K562 (cell line): Measurements from ENCODE around the gene COX19. TPM values are rescaled to one million over a fixed set of nuclear protein-coding genes. Genes with fewer than 3 reads are reported as not detected.

ENCODE experiments used
- ATAC-seq: fragments of 200-7000 bp; cut with Tn5 transposase; 3 replicates; pipeline ENCODE4 v1.9.1; 2020; ENCODE audit warnings: moderate library complexity
- BruUV-seq: library from RNA; stranded (reverse); fragments of 400-500 nt; replicated peaks from 2 replicates; lab custom pipeline; 2021; lab: Mats Ljungman, UMichigan
- CTCF ChIA-PET: fragments of 300-600 bp; formaldehyde crosslinking; extraction: SDS; loops from one replicate; lab custom pipeline; 2021; ENCODE audit warnings: low intra/inter-chr PET ratio; lab: Yijun Ruan, JAX
- POLR2A ChIA-PET: fragments of 300-600, 350-650 bp; sonication (Branson Sonifier 250); formaldehyde crosslinking; extraction: SDS; loops from one replicate; lab custom pipeline; 2021; ENCODE audit warnings: antibody characterized with exemption, inconsistent platforms; lab: Yijun Ruan, JAX
- DNase-seq, 4 experiments: peaks; one replicate each; pipeline versions ENCODE4 v3.0.0 to v3.0.0-alpha.2; 2011 to 2018; ENCODE audit warnings: low spot score in 3 of 4, mixed read lengths in 3 of 4; ENCODE audit errors: extremely low read depth in 1 of 4
- FAIRE-seq: peaks from 2 replicates; lab custom pipeline; 2011; peaks lifted over from hg19 to GRCh38; lab: Jason Lieb, UNC
- H2AFZ ChIP-seq: 2 replicates; pipeline ENCODE4 v1.6.0; 2011; ENCODE audit warnings: low read depth, low read length, control low read depth, inconsistent platforms
- H3K27ac ChIP-seq: fragments of 200-600 bp; 3 replicates; pipeline ENCODE4 v1.8.0; 2011; ENCODE audit warnings: low read depth, mild to moderate bottlenecking, control low read depth, inconsistent platforms, low read length, moderate library complexity, mixed read lengths; ENCODE audit errors: extremely low read depth
- H3K27me3 ChIP-seq, 2 experiments: fragments of 300-600 bp in 1 of 2; 2 replicates in 1 of 2; 3 replicates in 1 of 2; pipeline versions ENCODE4 v1.6.0 to v1.8.0; 2011; ENCODE audit warnings: inconsistent platforms in 2 of 2, low read length in 2 of 2, mild to moderate bottlenecking in 1 of 2, mixed read lengths in 1 of 2, moderate library complexity in 1 of 2; ENCODE audit not compliant: control insufficient read depth in 2 of 2, insufficient read depth in 2 of 2
- H3K36me3 ChIP-seq: fragments of 300-600 bp; 3 replicates; pipeline ENCODE4 v1.8.0; 2011; ENCODE audit warnings: mild to moderate bottlenecking, low read length, inconsistent platforms; ENCODE audit not compliant: control insufficient read depth, insufficient read depth
- H3K4me1 ChIP-seq, 2 experiments: fragments of 200-600 bp in 1 of 2; replicated peaks in 1 of 2; 2 replicates in 1 of 2; 3 replicates in 1 of 2; pipeline versions ENCODE4 v1.5.1 to v1.8.0; 2011; ENCODE audit warnings: inconsistent platforms in 2 of 2, low read length in 2 of 2, mild to moderate bottlenecking in 1 of 2, mixed read lengths in 1 of 2, moderate library complexity in 1 of 2; ENCODE audit not compliant: control insufficient read depth in 2 of 2, insufficient read depth in 2 of 2
- H3K4me2 ChIP-seq: 2 replicates; pipeline ENCODE4 v1.6.1; 2011; ENCODE audit warnings: low read length, control low read depth, inconsistent platforms, mixed read lengths; ENCODE audit not compliant: insufficient read depth
- H3K4me3 ChIP-seq: fragments of 200-600 bp; sonication (generic), shearing (Covaris generic); 2 replicates; pipeline ENCODE4 v1.5.1; 2016; ENCODE audit warnings: control low read depth, inconsistent platforms
- H3K79me2 ChIP-seq: fragments of 200-600 bp; 3 replicates; pipeline ENCODE4 v1.8.0; 2011; ENCODE audit warnings: low read length, inconsistent platforms; ENCODE audit not compliant: control insufficient read depth, insufficient read depth
- H3K9ac ChIP-seq, 2 experiments: 2 replicates each; pipeline versions ENCODE4 v1.6.0 to v1.6.1; 2011; ENCODE audit warnings: low read depth in 2 of 2, low read length in 2 of 2, control low read depth in 1 of 2, inconsistent platforms in 1 of 2, mild to moderate bottlenecking in 1 of 2, mixed read lengths in 1 of 2; ENCODE audit not compliant: insufficient read depth in 1 of 2
- H3K9me1 ChIP-seq: one replicate; pipeline ENCODE4 v1.6.0; 2011; ENCODE audit warnings: inconsistent platforms, mild to moderate bottlenecking, low read length, moderate library complexity; ENCODE audit not compliant: control insufficient read depth, insufficient read depth
- H3K9me3 ChIP-seq: replicated peaks from 2 replicates; pipeline ENCODE4 v1.5.1; 2011; ENCODE audit warnings: low read depth, low read length, inconsistent platforms; ENCODE audit not compliant: control insufficient read depth, insufficient read depth
- H4K20me1 ChIP-seq: replicated peaks from 2 replicates; pipeline ENCODE4 v1.6.1; 2011; ENCODE audit warnings: low read length, inconsistent platforms, mixed read lengths; ENCODE audit not compliant: control insufficient read depth, insufficient read depth
- BRD4 ChIP-seq: fragments of 200-600 bp; sonication (generic); IDR thresholded peaks from 2 replicates; pipeline ENCODE4 v1.6.1; 2017; ENCODE audit warnings: inconsistent platforms
- CCAR2 ChIP-seq: fragments of 200-400 bp; formaldehyde crosslinking; IDR thresholded peaks from 2 replicates; pipeline ENCODE4 v1.6.1; 2017; ENCODE audit warnings: mild to moderate bottlenecking, low read depth, low read length
- FOXA1 ChIP-seq: fragments of 450-650 bp; IDR thresholded peaks from 2 replicates; pipeline ENCODE4 v1.6.1; 2016; ENCODE audit warnings: mild to moderate bottlenecking, borderline replicate concordance
- GTF2A2 ChIP-seq: IDR thresholded peaks from 2 replicates; pipeline ENCODE4 v1.6.1; 2016; ENCODE audit warnings: mild to moderate bottlenecking, missing genetic modification characterization, missing compliant biosample characterization
- KDM4B ChIP-seq, 2 experiments: fragments of 450-650 bp in 1 of 2; sonication (generic) in 1 of 2; IDR thresholded peaks; 2 replicates each; pipeline ENCODE4 v1.6.1; 2016 to 2017; ENCODE audit warnings: borderline replicate concordance in 2 of 2, antibody characterized with exemption in 1 of 2, low read depth in 1 of 2, mild to moderate bottlenecking in 1 of 2
- SLC30A9 ChIP-seq: fragments of 250-450 bp; sonication (Bioruptor Pico); IDR thresholded peaks from 2 replicates; pipeline ENCODE4 v1.8.0; 2022; ENCODE audit warnings: mild to moderate bottlenecking, moderate library complexity
- ZC3H11A ChIP-seq: IDR thresholded peaks from 2 replicates; pipeline ENCODE4 v1.6.1; 2012; ENCODE audit warnings: low read depth, low read length, improper control_type of control experiment
- ZNF217 ChIP-seq: sonication (generic); formaldehyde crosslinking; IDR thresholded peaks from 2 replicates; pipeline ENCODE4 v1.8.0; 2022; ENCODE audit warnings: mild to moderate bottlenecking, missing genetic modification reagents
- WGBS: fragments of 100-300 bp; shearing (Covaris generic); methylation state at CpG from one replicate; pipeline ENCODE4 v1.1.6; 2016; ENCODE audit warnings: low coverage, mixed read lengths; ENCODE audit not compliant: insufficient coverage; ENCODE audit errors: missing lambda C conversion rate; 5-methylcytosine and 5-hydroxymethylcytosine counted together
- in situ Hi-C: fragments of 300-500 bp; cut with MboI; formaldehyde crosslinking; loops from 4 replicates; pipeline ENCODE4 v1.15.0; 2018; ENCODE audit warnings: inconsistent platforms, mixed read lengths
- intact Hi-C: fragments of 100-400 bp; cut with micrococcal nuclease; formaldehyde crosslinking; loops from 2 replicates; pipeline ENCODE4 v1.14.2; 2022
- polyA plus RNA-seq, 8 experiments: library from polyadenylated mRNA; depleted of rRNA in 4 of 8; stranded (reverse) in 5 of 8; unstranded in 3 of 8; fragments of >200 nt; fragmentation: Nextera tagmentation in 2 of 8; fragmentation: Illumina TruSeq in 1 of 8; extraction: Ambion mirVana in 2 of 8; extraction: Trizol in 1 of 8; gene quantifications; 2 replicates each; pipeline versions ENCODE4 v1.2.1 to v1.2.3, GENCODE V29; 2011 to 2014; ENCODE audit warnings: inconsistent platforms in 1 of 8, missing spikeins in 1 of 8
- total RNA-seq, 7 experiments: library from RNA; depleted of rRNA in 6 of 7; stranded (reverse); fragments of >200 nt in 6 of 7; fragmentation: Illumina TruSeq in 2 of 7; extraction: Trizol in 2 of 7; gene quantifications; 2 replicates each; pipeline versions ENCODE4 v1.2.1 to v1.2.3, GENCODE V29; 2011 to 2021; ENCODE audit warnings: low replicate concordance in 1 of 7
- TF ChIP-seq, protein P1 (sequence below): fragments of 250-450 bp; sonication (Bioruptor Pico); IDR thresholded peaks from 2 replicates; pipeline ENCODE4 v1.5.0; 2021; ENCODE audit warnings: mild to moderate bottlenecking, borderline replicate concordance

COX19 gene
- total and polyA plus RNA-seq, 9 of the 15 experiments (the other 6 are each of a cell fraction or from before 2014, with no cell fraction given), result 5.2 to 10.5 (median 7.9) TPM

- no peaks in the 10 kb centered on the region for H4K20me1 ChIP-seq
- no peak overlapping the region for H2AFZ ChIP-seq
- H3K27me3 ChIP-seq, result peaks cover 8 to 39% of the 10 kb centered on the region in 2 experiments; a peak in 4 of 5 replicates
- no peak overlapping the region for H3K27ac ChIP-seq
- no peak for DNase-seq
- ATAC-seq, result no peak
- intact Hi-C loops (no loop called here), in situ Hi-C loops (no loop called here)
- no peak overlapping the region; a peak in 1 of 4 replicates for H3K9ac ChIP-seq
- ChIA-PET POLR2A (interaction anchor here (0.6 kb wide), 1 partner anchor 17 kb away, joined by 3 read pairs; no protein-coding TSS in a partner anchor), CTCF (no interaction called here)
- no TSS peak for BruUV-seq
- H3K36me3 ChIP-seq, result no peaks in the 10 kb centered on the region
- no peaks in the 10 kb centered on the region for H3K79me2 ChIP-seq
- H3K9me1 ChIP-seq, result no peaks in the 10 kb centered on the region
- H3K4me1 ChIP-seq, result peaks cover 8 to 55% of the 10 kb centered on the region in 2 experiments
- WGBS, result 7% methylated on average over 11 of the region's 21 CpGs
- no peak for FAIRE-seq
- no peak overlapping the region for H3K4me2 ChIP-seq
- no peaks in the 10 kb centered on the region for H3K9me3 ChIP-seq
- H3K4me3 ChIP-seq, result no peak overlapping the region
- TF ChIP-seq SLC30A9 (CRISPR knock-in tag), result no peak
- no peak for TF ChIP-seq KDM4B (IDR thresholded peaks at IDR 0.05; ENCODE audit: borderline replicate concordance in 2 of 2, low read depth in 1 of 2)
- no peak for TF ChIP-seq GTF2A2 (tag)
- TF ChIP-seq ZC3H11A, result no peak
- TF ChIP-seq BRD4, result no peak
- TF ChIP-seq, protein P1, sequence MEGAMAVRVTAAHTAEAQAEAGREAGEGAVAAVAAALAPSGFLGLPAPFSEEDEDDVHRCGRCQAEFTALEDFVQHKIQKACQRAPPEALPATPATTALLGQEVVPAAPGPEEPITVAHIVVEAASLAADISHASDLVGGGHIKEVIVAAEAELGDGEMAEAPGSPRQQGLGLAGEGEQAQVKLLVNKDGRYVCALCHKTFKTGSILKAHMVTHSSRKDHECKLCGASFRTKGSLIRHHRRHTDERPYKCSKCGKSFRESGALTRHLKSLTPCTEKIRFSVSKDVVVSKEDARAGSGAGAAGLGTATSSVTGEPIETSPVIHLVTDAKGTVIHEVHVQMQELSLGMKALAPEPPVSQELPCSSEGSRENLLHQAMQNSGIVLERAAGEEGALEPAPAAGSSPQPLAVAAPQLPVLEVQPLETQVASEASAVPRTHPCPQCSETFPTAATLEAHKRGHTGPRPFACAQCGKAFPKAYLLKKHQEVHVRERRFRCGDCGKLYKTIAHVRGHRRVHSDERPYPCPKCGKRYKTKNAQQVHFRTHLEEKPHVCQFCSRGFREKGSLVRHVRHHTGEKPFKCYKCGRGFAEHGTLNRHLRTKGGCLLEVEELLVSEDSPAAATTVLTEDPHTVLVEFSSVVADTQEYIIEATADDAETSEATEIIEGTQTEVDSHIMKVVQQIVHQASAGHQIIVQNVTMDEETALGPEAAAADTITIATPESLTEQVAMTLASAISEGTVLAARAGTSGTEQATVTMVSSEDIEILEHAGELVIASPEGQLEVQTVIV (CRISPR knock-in tag), result no peak
- TF ChIP-seq FOXA1, result no peak
- TF ChIP-seq ZNF217 (CRISPR knock-in tag), result no peak
- TF ChIP-seq CCAR2, result no peak
Measured at GRCh38 chr7:918441-919113, 56.8 kb downstream of the COX19 start.
